ENCODE results near the gene DLGAP1.

The DLGAP1 gene

DNA sequence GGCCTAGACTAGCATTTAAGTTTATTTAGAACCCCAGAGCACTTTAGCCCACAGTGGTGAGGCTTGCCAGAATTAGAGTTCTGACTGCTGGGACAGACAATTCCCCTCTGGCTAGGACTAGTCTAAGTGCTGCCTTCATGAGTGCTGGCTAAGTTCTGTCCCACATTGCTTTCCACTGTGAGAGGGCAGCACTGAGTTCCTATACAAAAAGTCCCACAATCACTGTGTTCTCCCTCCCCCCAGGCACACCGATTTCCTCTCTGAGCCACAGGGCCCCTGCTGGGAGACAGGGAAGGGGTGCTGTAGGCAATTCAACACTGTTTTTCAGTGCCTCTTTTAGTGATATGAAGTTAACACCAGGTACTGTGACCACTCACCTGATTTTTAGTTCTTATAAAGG is 310.9 kb downstream of the DLGAP1 start:
- no peak for DNase-seq

DNA sequence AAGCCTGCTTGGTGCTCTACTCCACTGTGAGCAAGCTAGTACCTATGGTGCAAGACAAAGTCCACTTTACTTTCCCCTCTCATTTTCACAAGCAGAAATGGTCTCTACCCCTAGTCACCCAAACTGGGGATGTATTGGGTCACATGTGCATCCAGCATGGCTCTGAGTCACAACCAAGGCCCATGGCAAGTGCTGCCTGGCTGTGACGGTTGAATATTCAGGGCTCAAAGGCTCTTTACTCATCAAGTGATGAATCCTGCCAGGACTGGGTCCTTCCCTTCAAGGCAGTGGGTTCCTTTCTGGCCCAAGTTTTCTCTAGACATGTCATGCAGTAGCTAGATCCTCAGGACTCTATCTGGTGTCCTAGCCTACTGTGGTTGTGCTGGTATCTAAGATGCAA is 311.5 kb downstream of the DLGAP1 start:
- DNase-seq = no peak

DNA sequence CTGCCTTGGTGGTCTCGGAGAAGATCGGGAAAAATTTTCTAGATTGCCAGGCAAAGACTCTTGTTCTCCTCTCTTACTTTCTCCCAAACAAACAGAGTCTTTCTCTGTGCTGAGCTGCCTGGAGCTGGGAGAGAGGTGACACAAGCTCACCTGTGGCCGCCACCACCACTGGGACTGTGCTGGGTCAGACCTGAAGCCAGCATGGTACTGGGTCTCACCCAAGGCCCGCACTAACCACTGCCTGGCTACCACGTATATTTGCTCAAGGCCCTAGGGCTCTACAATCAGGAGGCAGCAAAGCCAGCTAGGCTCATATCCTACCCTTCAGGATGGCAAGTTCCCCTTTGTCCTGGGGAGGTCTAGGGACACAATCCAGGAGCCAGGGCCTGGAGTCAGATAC is 312.2 kb downstream of the DLGAP1 start:
- DNase-seq = no peak

DNA sequence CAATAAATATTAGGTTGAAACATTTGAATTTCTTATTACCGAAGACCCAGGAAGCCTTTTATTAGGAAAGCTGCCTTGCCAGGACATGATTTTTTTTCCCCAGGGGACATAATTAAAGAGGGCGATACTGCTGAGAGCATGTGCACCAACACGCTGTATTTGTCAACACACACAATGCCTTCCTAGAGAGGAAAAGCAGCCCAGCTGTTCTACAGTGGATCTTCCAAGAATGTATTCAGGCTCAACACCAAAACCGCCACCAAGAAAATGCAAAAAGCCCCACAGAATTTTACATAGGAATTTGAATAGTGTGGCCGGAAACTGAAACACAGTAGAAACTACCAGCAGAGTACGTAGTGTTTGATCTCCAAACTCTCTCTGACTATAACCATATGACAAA is 320.4 kb downstream of the DLGAP1 start:
- DNase-seq = peak; percentile 84

DNA sequence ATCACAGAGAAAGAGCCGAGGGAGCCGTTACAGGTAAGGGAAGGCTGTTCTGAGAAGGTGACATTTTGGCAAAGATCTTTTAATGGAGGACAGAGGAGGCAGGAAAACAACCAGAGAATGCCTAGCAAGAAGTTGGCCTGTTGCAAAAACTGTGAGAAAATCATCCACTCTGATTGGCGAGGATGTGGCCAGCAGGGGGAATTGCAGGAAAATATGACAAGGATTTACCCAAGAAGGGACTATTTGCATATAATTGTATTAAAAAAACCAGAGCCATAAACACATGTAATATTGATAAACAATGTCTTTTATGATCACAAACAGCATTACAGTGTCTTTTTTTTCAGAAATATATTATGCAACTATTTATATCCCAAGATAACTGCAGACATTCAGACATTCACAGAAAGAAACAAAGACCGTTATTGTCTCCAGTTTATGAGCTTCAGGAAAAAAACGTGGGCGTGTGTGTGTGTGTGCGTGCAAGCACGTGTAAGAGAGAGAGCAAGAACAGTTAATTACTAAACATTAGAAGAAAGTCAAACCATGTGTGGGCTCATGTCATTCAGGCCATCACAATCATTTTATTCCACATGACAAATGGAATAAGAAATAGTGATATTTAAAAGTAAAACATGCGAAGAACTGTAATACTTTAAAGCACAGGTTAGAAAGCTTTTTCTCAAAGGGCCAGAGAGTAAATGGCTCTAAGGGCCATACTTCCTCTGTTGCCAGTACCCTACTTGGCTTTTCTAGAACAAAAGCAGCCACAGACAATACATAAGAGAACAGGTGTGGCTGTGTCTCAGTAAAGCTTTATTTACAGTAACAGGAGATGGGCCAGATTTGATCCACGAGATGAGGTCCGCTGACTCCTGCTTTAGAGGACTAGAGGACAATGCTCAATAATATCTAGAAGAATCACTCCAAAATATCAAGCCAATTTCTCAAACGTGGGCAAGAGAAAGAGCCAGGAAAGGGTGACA is 324.1 kb downstream of the DLGAP1 start:
- DNase-seq = no peak

DNA sequence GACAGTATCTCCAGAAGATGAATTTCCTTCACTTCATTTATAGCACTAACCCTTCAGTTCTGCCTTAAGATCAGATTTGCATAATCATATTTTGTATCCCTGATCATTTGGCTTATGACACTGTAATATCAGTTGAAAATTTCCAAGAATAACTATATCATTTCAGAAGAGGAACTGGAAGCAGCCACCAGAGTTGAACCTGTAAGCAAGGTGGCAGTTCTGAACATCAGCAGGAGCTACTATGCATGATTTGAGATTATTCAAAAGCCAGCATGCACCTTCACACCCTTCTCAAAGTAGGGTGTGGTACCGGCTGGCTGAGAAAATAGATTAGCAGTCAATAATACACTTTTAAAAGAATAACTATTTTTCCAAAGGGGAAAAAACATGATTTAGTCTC is 328.2 kb downstream of the DLGAP1 start:
- no peak for DNase-seq

DNA sequence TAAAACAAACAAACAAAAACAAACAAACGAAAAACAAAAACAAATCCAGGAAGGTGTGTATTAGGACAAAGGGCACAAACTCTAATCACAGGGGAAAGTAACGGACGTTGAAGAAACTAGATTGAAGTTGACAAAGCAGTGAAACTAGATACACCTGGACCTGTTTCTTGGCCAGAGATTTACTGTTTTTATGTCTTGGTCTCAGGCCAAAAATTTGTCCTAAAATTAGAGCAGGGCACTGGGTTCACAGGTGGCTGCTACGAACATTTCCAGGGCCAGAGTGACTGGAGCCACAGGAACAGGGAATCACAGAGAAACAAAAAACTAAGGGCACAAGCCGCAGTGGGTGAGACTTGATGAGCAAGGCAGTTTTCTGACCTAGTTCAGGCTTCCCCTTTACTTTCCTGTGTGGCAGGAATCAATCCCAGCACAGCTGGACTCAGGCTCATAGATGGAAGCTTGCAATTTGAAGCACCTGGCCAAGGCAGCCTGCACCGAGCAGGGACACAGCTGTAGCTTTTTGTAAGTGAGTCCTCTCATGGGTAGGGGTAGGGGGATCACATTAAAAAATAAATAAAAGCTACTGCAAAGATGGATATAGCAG is 329.4 kb downstream of the DLGAP1 start:
- no peak for DNase-seq

DNA sequence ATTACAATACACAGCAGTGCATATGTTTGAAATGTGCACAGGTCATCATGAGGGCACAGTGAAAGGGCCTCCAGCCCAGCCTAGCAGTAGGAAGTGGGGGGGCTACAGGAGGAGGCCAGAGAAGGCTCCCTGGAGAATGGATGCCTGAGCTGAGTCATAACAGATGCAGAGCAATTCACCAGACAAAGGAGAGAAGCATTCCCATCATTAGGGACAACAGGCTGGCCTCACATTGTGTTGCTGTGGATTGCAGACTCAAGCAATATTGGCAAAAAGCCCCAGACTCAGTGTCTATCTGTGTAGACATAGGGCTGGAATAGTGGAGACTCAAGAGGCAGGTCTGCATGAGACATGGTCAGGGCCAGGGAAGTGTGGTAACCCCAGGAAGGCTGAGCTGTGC is 329.9 kb downstream of the DLGAP1 start:
- DNase-seq = peak; percentile 42

DNA sequence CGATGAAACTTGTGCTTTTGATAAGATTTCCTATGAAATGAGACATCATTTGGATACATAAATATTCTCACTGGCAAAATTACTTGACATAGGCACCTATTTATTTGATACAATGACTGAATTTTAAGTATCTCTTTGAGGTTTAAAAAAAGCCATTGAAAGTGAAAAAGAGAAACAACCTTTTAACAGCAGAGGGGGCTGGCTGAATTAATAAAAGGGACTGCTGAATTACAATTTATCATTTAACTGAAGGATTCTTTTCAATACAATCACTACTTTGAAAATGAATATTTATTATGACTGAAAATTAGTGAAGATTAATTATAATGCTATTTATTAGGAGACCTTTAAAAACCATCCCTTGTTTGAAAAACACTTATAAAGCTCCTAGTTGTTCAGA is 335.3 kb downstream of the DLGAP1 start:
- no peak for DNase-seq

DNA sequence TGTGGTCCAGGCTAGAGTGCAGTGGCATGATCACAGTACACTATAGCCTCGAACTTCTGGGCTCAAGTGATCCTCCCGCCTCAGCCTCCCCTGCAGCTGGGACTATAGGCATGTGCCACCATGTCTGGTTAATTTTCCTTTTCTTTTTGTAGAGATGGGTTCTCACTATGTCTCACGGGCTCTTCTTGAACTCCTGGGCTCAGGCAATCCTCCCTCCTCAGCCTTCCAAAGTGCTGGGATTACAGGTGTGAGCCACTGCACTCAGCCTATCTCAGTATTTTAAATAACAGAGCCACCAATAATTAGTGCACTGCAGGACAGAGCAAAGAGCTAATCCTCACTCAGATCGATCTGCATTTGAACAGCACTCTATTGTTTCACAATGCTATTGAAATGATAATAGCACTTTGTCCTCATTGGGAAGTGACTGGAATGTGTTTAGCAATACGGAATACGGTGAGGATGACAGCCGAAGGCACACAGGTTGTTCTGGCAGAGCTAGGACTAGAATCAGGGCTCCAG is 335.9 kb downstream of the DLGAP1 start:
- DNase-seq = no peak

DNA sequence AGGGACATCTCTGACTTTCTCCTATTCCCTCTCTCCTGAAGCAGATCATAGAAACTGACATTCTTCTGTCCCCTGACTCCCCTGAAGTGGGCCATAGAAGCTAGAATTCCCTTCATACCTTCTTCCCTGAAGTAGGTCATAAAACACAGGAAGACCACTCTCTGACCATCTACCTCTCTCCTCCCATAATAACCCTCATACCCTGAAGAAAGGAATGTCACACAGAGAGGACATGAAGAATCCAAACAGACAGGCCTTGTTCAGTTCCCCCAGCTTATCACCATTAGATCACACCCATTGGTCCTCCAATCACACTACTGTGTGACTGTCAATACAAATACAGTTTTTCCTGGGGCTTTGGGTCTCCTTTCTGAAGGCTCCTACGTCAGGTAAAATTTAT is 347.1 kb downstream of the DLGAP1 start:
- no peak for DNase-seq

DNA sequence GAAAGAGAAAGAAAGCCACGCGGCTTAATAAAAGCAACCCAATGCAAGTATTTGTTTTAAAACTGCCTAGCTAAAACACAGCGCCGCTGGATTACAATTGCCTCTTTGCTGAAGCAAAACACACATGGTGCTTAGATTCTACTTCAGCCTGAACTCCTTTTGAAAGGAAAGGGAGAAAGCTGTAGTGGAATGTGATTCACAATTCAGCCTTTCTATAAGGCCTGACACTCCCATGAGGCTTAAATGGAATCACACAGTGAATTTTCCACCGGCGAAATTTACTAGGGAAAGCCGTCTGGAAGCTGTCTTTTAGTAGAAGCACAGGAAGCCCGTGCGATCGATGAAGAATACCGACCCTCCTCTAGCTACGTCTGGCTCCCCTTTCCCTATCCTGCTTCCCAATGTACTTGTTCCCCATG is 348.0 kb downstream of the DLGAP1 start:
- no peak for DNase-seq

DNA sequence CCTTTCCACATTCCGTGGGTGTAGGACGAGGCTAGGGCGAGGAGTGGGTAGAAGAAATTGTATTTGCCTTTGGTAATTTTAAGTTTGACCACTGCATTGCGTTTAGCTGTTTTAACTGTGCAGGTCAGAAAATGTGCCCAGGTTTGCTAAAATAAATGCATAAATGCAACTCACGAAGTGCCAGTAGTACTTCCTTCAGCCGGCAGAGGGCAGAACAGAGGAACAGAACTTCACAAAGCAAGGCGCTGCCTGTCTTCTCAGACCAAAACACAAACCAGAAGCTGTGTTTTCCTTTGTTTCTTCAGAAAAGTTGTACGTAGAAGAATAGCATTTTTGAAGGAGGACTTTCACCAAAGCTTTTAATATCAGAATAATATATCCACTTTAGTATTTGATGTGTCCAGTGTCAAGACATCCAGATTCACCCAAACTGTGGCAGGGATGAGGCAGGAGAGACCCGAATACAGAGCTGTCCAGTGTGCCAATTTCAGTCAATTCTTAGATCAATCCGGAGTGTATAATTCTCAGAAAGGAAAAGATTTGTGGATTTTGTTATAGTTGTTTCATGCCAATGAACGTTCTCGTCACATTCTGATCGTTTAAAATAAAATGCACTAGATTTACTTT is 348.6 kb downstream of the DLGAP1 start:
- DNase-seq = peak; percentile 27

DNA sequence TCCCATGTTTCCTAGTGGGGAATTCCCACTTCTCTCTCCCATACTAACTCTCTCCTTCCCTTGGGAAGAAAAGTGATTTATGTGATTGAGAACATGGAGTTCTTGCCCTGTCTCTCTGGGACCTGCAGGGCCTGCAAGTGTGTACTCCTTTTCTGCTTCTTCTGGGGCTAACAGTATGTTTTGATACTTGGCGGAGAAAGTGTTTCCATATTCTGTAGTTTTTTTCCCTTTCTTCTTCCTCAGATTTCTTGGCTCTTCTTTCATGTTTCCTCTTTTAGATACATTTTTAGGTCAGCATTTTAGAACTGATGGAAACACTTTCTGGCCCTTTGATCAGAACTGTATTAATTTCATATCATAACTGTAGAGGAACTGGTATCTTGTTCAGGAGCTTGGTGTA is 352.2 kb downstream of the DLGAP1 start:
- DNase-seq = no peak

DNA sequence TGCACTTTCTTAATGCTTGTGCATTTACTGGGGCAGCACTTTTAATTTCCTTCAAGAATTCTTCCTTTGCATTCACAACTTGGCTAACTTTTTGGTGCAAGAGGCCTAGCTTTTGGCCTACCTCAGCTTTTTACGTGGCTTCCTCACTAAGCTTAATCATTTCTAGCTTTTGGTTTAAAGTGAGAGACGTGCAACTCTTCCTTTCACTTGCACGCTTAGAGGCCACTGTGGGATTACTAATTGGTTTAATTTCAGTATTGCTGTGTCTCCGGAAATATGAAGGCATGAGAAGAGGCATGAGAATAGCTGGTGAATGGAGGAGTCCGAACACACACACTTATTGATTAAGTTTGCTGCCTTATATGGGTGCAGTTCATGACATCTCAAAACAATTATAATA is 354.1 kb downstream of the DLGAP1 start:
- DNase-seq = no peak

DNA sequence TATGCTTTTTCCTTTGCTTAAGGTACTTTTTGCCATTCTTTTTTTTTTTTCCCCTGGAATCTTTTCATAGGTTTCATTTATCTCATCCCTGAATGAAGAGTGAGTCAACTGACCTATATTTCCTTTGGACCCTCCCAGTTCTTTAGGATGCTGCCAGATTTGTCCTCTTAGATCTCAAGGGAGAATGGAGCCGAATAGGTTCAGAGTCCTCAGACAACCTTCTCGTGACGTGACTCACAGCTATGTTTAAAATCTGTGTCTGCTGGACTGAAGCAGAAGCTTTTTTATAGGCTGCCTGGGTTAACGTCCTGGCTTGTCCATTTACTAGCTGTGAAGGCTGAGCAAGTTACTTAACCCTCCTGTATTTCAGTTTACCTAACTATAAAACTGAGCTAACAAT is 358.6 kb downstream of the DLGAP1 start:
- no peak for DNase-seq

DNA sequence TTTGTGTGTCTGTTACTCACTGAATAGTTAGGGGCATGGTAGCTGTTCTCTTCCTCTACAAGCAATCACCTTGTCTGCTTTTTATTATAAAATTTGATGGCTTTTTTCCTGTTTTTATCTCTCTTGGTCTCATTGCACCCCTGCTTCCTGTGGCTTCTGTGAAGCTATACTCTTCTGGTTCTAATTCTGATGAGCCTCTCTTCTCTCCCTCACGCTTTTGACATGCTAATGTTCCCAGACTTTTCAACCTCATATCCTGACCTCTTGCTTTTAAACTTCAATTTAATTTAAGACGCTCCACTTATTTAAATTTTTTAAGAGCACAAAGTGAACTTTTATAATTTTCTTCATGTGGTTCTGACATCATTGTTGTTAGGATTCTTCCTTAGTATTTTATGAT is 361.4 kb downstream of the DLGAP1 start:
- no peak for DNase-seq

DNA sequence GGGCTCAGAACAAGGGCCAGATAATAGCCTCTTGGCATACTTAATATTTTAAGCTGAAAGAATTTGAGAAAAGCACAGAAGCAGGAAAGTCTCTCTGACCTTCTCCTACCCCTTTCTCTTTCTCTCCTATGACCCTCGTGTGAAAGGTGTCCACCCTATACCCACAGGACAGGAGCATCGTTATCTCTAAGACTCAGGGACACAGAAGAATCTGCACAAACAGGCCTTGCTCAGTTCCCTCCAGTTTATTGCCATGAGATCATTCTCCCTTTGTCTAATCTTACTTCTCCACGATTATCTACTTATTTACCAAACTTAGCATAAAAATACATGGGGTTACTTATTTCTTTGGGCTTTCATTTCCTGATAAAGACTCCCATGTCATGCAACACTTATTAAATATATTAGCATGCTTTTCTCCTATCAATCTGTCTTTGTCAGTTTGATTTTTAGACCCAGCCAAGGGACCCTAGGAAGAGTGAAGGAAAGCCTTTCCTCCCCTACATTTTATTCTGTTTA is 370.7 kb downstream of the DLGAP1 start:
- DNase-seq = no peak

DNA sequence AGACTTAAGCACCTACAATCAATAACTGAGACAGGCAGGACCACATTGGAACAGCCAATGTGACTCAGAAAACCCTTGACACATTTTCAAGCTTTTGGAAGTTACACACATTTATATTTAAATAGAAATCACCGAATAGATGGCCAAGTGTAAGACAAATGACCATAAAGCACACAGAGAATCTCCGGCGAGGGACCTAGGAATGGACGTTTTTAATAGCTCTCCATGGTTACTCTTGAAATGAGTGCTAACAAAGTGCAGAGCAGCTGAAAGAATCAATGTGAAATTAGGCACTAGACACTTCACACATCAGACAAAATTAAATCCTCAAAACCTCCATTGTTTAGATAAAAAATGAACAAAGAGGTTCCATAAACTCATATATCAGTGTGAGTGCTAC is 376.9 kb downstream of the DLGAP1 start:
- DNase-seq = no peak

DNA sequence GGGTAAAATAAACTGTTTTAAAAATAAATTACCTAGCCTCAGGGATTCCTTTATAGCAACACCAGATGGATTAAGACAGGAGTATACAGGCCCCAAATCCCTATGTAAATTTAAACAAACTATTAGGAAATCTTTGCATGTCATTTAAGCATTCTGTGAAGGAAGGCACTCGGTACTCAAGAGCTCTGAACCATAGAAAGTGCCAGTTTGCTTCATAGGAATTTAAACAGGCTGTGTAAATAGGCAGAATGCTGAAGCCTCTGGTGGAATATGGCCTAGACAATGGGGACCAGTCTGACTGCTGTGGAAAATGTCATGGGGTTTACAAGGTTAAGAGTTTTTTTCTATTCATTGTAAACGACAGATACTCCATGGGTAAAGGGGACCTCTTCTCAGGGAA is 377.4 kb downstream of the DLGAP1 start:
- DNase-seq = no peak

DNA sequence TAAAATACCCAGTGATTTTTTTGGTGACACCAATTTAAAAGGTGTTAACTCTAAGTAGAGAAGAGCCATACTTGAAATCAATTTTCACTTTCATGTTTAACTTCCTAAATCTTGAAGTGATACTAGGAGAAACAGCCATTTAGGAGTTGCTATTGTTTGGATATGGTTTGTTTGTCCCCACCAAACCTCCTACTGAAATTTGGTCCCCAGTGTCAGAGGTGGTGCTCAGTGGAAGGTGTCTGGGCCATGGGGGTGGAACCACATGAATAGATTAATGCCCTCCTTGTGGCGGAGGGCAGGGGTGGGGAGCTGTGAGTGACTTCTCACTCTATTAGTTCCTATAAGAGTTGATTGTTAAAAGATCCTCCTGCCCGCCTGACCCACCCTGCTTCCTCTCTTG is 377.9 kb downstream of the DLGAP1 start:
- DNase-seq = no peak

DNA sequence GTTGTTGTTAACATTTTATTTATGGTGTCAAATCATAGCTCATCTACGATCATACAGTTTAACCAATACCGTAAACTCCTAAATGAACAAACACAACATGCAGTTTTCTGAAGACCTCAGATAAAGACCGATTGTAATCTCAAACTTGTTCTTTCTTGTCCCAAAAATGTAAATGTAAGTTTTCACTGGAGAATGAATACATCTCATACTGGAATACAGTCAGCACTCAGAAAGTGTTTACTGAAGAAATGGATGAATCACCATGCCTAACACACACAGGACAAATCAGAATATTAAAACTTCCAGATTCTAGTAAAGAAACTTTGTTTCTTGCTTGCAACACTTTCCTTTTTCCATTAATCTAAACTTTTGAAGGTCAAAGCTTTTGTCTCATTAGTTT is 380.5 kb downstream of the DLGAP1 start:
- no peak for DNase-seq

DNA sequence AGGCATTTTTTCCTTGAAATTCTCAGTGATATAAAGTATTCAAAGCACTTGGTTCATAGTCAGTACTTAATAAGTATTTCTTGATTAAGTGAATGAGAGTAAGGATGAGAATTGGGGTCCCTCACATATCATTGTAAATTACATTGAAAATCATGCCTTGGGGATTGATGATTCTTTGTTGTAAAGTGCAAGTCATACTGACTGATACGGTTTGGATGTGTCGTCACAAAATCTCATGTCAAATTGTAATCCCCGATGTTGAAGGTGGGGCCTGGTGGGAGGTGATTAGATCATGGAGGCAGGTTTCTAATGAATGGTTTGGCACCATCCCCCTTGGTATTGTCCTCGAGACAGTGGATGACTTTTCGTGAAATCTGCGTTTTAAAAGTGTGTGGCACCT is 385.9 kb downstream of the DLGAP1 start:
- DNase-seq = no peak
